OCI-LY7 (cell line): ENCODE results near the gene WDR82.

Experiments
- EZH2phosphoT487 ChIP-seq: fragments of 200-600 bp; sonication (generic); IDR thresholded peaks from 2 replicates; pipeline ENCODE4 v1.6.1; 2018; ENCODE audit warnings: low read depth, borderline replicate concordance, mild to moderate bottlenecking, mixed run types, antibody characterized with exemption, low read length, moderate library complexity, mixed read lengths
- TF ChIP-seq, protein P1 (sequence below): fragments of 200-600 bp; sonication (generic); conservative IDR thresholded peaks from 2 replicates; pipeline ENCODE4 v1.5.1; 2014; ENCODE audit warnings: mild to moderate bottlenecking, antibody characterized with exemption, low read length, moderate library complexity, mixed read lengths

DNA sequence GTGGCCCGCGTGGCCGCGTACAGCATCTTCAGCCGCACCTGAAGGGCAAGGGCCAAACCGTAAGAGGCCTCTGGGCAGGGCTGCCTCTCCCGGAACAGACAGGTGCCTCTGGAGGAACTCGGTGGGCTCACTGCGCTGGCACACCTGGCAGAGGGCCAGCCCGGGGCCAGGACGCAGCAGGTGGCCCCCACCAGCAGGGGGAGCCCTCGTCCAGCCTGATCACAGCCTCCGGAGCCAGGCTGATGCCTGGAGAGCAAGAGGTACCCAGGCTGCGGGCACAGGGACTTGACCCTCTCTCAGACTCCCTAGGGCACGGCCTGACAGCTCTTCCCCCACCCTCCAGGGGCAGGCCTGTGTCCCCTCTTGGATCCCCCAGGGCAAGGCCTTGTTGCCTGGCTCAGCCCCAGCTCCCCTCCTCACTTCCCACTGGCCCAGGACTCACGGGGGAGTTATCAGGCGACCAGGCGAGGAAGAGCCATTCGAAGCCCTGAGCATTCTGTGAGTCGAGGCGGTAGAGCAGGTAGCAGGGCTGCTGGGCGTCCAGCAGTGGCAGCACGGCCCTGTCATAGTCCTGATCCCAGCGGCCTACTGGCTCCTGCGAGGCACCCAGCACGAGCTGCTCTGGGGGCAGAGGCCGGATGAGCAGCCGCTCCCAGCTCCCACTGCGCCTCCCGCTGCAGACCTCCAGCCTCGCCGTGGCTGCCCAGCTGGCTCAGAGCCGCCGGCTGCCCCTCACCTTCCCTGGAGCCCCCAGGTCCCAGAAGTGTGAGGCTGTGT, 46.8 kb downstream of the WDR82 start:
- TF ChIP-seq, protein P1, sequence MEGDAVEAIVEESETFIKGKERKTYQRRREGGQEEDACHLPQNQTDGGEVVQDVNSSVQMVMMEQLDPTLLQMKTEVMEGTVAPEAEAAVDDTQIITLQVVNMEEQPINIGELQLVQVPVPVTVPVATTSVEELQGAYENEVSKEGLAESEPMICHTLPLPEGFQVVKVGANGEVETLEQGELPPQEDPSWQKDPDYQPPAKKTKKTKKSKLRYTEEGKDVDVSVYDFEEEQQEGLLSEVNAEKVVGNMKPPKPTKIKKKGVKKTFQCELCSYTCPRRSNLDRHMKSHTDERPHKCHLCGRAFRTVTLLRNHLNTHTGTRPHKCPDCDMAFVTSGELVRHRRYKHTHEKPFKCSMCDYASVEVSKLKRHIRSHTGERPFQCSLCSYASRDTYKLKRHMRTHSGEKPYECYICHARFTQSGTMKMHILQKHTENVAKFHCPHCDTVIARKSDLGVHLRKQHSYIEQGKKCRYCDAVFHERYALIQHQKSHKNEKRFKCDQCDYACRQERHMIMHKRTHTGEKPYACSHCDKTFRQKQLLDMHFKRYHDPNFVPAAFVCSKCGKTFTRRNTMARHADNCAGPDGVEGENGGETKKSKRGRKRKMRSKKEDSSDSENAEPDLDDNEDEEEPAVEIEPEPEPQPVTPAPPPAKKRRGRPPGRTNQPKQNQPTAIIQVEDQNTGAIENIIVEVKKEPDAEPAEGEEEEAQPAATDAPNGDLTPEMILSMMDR = peak; percentile 92
- no peak for TF ChIP-seq EZH2phosphoT487
